WI38 (cell line): Measurements from ENCODE around the gene TBP.

Experiments
- H3K4me3 ChIP-seq: 2 replicates; pipeline ENCODE4 v1.5.1; 2011; ENCODE audit warnings: low read depth, mild to moderate bottlenecking, control low read depth, low read length
- TF ChIP-seq, protein P1 (sequence below): IDR thresholded peaks from 2 replicates; pipeline ENCODE4 v1.5.1; 2012; ENCODE audit warnings: low read depth, mild to moderate bottlenecking, control low read depth, low read length

TBP gene

DNA sequence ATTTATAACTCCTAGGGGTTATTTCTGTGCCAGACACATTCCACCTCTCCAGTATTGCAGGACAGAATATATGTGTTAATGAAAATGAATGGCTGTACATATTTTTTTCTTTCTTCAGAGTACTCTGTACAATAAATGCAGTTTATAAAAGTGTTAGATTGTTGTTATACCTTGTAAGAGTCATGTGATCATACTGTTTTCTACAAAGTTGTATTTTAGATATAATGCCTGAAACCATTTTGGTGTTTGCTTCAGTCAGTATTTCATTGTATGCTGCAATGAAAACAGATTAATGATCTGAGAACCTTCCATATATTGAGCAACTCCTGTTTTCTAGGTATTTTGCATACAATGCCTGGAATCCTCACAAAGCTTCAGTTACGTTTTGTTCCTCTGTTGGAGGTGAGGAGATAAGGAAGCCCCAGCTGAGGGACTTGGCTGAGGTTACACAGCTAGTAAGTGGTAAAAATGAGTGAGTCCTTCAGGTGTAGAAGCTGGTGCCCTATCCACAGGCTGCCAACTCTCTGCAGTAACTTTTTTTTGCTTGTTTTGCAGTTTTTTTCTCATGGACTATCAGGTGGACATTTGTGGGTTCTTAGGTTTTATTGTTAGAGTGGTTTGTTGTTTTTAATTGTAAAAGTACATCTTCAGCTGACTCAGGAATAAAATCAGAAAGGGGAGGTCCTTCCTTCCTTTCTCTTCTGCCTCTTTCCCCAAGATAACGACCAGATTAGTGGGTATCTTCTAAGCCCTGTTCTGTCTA, 18.7 kb downstream of the TBP start:
- TF ChIP-seq, protein P1, sequence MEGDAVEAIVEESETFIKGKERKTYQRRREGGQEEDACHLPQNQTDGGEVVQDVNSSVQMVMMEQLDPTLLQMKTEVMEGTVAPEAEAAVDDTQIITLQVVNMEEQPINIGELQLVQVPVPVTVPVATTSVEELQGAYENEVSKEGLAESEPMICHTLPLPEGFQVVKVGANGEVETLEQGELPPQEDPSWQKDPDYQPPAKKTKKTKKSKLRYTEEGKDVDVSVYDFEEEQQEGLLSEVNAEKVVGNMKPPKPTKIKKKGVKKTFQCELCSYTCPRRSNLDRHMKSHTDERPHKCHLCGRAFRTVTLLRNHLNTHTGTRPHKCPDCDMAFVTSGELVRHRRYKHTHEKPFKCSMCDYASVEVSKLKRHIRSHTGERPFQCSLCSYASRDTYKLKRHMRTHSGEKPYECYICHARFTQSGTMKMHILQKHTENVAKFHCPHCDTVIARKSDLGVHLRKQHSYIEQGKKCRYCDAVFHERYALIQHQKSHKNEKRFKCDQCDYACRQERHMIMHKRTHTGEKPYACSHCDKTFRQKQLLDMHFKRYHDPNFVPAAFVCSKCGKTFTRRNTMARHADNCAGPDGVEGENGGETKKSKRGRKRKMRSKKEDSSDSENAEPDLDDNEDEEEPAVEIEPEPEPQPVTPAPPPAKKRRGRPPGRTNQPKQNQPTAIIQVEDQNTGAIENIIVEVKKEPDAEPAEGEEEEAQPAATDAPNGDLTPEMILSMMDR, result no peak
- no peak overlapping the region for H3K4me3 ChIP-seq

DNA sequence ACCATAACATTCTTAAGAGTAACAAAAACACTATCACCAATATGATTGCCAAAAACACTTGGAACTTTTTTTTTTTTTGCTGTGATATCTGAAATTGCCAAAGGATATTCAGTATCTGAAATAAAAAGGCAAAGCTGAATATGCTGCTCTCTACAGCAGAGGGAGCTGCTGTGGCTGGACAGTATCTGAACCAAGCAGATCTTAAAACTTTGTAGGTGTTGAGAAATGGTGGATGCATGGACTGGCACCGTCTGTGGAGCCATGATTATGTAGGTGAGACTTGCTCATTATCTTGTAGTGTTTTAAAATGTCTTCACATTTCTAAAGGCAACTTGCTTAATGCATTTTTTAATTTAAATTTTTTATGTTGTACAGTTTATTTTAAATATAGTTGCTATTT, 21.1 kb downstream of the TBP start:
- no peak overlapping the region for H3K4me3 ChIP-seq
- TF ChIP-seq, protein P1, result no peak

DNA sequence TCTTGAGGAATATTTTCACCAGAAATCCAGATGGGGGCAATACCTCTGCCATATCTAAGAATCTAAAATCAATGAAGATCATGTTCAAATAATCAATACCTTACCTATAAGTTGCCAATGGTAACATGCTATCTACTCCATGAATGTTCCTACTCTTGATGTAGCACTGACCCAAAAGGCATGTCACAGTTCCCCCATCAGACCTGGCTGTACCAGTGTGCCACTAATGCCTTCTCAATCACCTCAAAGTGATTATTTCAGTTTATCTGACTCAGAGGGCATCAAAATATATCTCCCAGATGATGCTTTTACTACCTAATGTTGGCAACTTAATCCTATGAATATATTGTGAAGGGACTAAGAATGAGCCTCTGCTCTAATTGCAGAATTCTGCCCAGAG, 24.7 kb downstream of the TBP start:
- TF ChIP-seq, protein P1, result no peak
- H3K4me3 ChIP-seq, result no peak overlapping the region

DNA sequence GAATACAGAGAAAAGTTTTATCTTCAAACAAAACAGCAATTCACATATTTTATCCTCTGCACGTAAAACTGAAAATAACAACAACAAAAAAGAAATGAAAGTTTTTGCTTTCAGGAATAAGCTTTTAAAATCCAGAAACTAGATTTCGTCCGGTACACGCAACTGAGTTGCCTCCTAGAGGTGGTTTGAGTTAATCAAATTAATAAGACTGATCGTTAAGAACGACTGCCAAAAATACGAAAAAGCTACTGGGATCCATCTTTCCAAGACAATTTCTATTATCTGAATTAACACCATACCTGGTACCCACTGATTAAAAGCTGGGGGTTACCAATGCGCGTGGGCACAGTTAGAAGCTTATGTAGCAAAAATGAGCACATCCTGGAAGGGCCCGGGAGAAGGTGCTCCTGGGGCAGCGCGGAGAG, 29.6 kb downstream of the TBP start:
- TF ChIP-seq, protein P1, result no peak
- peak overlapping the region; percentile 92 for H3K4me3 ChIP-seq

DNA sequence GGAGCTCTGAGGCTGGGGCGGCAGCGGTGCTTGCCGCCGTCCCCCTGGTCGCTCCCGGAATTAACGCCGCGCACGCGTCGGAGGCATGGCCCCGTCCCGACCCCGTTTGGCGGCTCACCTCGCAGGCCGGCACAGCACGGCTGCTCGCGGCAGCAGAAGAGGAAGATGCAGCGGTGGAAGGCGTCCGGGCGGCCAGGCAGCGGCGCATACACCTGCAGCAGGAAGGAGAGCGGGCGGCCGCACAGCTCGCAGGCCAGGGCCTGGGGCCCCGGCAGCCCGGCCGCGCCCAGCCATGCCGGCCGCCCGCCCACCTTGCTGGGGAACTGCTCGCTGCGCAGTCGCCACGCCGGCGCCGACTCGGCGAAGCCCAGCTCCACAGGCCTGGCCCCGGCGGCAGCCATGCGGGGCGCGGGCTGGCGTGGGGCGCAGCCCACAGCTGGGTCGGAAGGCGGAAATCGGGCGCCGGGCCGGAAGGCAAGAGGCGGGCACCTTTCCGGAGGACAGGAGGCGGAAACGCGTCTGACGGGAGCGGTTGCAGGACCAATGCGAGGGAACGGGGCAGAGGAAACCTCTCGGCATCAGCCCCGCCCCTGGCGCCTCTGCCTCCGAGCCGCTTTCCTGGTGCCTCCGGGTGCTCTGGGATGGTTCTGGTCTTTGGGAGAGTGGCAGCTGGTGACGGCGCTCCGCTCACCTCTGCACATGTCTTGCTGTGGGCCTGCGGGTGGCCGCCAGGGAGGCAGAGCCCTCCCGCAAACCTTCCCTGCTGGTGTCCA, 30.2 kb downstream of the TBP start, which contains the start of gene PDCD2:
PDCD2 (minus strand) TSS at position 457 of the 773 bp plus-strand sequence; CDS start at position 401, 56 bp downstream.
- TF ChIP-seq, protein P1, result no peak
- H3K4me3 ChIP-seq, result peak within 1 kb of the TSS; percentile 92

DNA sequence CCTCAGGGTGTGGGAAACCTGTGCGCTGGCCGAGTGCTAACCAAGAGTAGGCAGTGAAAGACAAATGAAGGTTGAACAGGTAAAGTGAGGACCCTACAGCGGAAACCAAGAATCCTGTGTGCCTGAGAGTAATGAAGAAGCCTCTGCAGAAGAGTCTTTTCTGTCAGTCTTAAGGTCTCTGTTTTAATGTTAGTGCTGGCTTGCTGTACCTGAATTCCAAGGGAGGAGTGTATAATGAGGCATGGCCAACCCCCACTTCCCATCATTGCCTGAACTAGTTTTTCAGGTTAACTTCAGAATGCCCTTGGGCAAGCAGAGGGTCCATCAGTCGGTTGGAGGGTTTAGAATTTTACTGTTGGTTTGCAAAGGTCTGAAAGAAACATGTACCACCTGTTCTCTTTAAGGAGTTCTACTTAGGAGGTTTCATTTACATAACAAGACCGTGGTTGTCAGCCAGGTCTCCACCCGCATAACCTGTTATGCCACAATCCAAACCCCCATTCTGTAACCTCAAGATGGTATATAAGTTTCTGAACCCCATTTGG, 30.9 kb downstream of the TBP start:
- TF ChIP-seq, protein P1, result no peak
- H3K4me3 ChIP-seq, result peak overlapping the region; percentile 92
